GM21447 (cell line): ENCODE measurements around the gene CLEC6A.
"Not testable (repeated sequence)": the region's sequence is repeated elsewhere in the genome, so short reads cannot be mapped to it uniquely, and the experiment has no call there.

Source experiments
- ATAC-seq: cut with Tn5 transposase; IDR thresholded peaks from one replicate; pipeline ENCODE4 v1.9.1; 2021; ENCODE audit not compliant: unreplicated experiment

The CLEC6A gene

GRCh38 chr12:8455727-8456360 is at the start of gene CLEC6A:
CLEC6A (plus strand) TSS chr12:8455962; CDS start chr12:8456112, 150 bp downstream.
- ATAC-seq: no peak

DNA sequence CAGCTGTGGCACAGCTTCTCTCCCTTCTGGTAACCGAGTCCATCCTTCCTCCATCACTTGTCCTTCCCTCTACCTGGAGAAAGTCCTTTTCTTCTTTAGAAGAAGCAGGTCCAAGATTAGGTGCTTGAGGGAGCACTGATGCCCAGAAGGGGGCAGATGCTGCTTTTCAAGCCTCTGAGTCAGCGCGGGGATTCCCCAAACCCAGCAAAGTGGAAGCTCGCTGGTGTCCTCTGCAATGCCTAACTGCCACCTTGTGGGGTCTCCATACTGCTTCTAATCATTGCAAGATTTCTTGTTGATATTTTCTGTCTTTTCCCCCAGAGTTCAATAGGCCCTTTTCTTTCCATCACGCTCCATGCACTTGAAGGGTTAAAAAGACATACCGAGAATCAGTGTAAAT is 36.2 kb upstream of the CLEC6A start:
- ATAC-seq: not testable (repeated sequence)

DNA sequence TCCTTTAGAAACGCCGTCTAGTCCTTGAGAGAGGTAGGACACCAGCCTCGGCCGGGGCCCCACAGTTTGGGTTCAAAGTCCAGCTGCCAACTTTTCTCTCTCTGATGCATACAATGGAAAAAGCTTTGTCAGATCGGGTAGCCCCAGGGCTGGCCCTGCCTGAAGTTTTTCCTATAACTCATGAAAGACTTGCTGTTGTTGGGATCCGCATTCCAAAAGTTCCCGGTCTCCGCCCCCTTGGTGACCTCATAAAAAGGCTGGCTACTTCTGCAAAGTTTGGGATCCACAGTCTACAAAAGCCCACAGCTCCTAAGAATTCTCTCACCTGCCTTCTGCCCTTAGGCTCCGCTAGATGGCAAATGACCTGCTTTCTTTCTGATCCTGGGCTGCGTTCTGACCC is 35.3 kb upstream of the CLEC6A start:
- ATAC-seq: no peak

DNA sequence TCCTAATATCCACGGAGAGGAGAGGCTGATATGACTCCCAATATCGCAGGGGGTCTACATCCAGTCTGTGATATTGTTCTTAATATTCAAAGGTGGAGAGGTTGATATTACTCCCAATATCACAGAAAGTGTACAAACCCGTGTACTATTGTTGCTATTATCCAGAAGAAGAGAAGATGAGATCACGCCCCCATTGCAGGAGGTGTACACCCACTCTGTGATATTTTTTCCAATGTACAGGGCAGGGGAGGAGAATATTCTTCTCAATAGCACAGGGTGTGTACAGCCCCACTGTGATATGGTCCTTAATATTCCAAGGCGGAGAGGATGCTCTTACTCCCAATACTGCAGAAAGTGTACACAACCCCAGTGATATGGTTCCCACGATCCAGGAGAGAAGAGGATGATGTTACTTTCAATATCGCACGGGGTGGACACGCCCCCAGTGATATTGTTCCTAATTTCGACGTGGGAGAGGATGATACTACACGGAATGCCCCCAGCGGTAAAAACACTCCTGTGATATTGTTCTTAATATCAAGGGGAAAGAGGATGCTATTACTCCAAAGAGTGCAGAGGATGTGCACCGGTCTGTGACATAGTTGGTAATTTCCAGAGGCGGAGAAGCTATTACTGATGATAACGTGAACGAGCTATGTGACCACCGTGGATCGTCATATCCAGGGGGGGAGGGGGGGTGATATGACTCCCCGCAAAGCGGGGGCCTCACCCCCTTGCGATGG is 11.1 kb upstream of the CLEC6A start:
- not testable (repeated sequence) for ATAC-seq

DNA sequence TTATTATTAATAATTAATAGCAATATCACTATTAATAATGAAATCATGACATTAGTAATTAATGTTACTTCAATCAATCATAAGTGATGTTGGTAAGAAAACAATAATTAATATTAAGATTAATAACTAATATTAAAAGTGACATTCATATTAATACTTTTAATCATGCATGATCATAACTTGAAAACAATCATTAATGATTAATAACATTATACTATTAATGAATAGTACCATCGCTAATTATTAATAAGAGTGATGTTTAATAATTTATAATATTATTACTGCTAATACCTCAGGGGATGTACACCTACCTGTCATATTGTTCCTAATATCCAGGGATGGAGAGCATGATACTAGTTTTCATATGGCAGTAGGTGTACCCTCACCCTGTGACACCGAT is 10.0 kb upstream of the CLEC6A start:
- ATAC-seq: no peak

GRCh38 chr12:8446642-8447547 is 8.9 kb upstream of the CLEC6A start:
- ATAC-seq: no peak

DNA sequence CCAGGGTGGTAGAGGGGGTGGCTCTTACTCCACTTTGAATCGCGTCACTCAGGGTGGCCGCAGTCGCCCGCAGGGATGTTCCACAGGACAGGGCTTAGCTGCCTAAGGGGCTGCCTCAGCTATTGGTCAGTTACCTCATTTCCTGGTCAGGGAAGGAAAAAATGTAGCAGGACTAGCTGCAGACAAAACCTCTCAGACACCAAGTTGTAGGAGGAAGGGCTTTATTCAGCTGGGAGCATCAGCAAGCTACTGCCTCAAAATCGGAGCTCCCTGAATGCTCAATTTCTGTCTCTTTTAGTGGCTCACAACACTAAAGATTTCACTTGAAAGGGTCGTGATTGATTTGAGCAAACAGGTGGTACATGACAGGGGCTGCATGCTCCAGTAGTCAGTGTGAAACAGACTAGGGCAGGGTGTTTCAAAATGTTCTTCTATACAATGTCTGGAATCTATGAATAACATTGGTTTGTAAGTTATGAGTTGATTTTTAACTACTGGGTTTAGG is 6.4 kb upstream of the CLEC6A start:
- no peak for ATAC-seq

GRCh38 chr12:8452036-8452435 is 3.7 kb upstream of the CLEC6A start:
- no peak for ATAC-seq

GRCh38 chr12:8453021-8453513 is 2.7 kb upstream of the CLEC6A start:
- no peak for ATAC-seq

- ATAC-seq: no peak
These were observed 2.0 kb upstream of the CLEC6A start for GRCh38 chr12:8453796-8454195.

DNA sequence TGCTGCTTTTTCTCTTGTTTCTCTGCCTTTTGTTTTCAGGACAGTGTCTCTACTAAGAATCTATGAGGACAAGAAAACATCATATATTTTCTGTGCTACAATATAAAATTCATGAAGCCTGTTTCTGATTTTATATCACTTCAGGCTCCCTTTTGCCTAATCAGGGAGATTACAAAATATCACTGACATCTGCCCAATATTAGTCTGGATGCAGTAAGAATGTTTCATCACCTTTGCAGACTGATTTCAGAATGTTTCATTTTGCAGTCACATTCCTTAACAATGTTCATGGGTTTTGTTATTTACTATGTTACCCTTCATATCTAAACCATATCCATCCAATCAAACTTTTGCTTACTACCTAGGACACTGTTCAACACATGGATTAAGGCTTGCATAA is 491 bp upstream of the CLEC6A start:
- no peak for ATAC-seq

GRCh38 chr12:8461426-8461825 is 5.7 kb downstream of the CLEC6A start:
- ATAC-seq: no peak

DNA sequence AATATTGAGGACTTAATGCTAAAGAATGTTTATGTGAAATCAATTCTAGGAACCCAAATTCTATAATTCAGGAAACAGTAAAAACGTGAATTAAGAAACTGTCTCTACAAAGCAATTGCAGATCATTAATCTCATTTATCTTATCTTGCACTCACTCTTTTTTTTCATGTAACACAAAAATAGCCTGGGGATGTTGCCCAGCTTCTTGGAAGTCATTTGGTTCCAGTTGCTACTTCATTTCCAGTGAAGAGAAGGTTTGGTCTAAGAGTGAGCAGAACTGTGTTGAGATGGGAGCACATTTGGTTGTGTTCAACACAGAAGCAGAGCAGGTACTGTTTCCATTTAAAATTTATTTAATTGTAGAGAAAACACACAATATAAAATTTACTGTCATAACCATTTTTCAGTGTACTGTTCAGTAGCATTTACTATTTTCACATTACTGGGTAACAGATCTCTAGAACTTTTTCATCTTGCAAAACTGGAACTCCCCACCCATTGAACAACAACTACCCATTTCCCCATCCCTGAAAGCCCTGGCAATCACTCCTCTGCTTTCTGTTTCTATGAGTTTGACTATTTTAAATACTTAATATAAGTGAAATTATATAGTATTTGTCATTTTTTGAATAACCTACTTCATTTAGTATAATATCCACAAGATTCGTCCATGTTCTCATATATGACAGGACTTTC is 9.7 kb downstream of the CLEC6A start:
- ATAC-seq: no peak

- ATAC-seq: no peak
These were observed 10.5 kb downstream of the CLEC6A start for GRCh38 chr12:8466241-8466640.

- no peak for ATAC-seq
These were observed 15.3 kb downstream of the CLEC6A start for GRCh38 chr12:8471090-8471489.

DNA sequence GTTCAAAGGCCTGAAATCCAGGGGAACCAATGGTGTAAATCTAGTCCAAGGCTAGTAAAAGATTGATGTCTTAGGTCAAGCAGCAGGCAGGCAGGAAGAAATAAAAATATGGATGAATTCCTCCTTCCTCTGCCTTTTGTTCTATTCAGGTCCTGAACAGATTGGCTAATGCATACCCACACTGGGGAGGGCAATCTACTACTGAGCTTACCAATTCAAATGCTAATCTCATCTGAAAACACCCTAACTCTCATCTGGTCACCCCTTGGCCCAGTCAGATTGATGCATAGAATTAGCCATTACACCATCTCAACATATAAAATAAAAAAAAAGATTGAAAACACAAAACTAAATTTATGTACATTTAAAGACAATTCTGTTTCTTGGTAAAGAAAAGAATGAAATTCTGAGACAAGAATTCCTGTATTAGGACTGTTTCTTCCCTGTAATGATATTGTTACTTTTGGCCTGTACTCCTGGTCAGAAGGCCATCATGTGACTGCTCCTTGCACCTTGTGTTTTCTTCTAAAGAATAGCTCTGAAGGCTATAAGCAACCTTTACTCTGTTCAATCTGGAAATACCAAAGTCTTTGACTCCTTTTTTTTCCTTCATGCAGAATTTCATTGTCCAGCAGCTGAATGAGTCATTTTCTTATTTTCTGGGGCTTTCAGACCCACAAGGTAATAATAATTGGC is 19.9 kb downstream of the CLEC6A start:
- ATAC-seq: no peak

- no peak for ATAC-seq
These were observed 26.9 kb downstream of the CLEC6A start for GRCh38 chr12:8482571-8483061.

DNA sequence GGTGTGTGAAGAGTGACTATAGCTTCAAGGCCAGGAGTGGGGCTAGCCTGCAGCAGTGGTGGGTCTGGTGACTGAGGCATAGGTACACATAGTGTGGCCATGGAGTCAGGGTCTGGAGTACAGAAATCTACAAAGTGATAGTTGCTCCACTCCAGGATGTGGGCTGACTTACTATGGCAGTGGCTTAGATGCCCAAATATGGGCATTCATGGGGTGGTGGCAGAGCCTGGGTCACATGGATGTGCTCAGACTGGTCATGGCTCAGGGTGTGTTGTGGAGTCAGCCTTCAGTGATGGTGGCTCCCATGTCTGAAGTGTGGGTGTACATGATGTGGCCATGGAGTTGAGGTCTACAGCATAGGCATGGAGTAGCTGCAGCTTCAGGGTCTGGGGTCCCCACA is 27.3 kb downstream of the CLEC6A start:
- no peak for ATAC-seq

- no peak for ATAC-seq
These were observed 36.1 kb downstream of the CLEC6A start for GRCh38 chr12:8491646-8492530.
